ENCODE results near the gene NME5. TPM values are rescaled to one million over a fixed set of nuclear protein-coding genes. Genes with fewer than 3 reads are reported as not detected.

Gene NME5
- total RNA-seq, 1 experiment from 2014 or later: 1.9 TPM

DNA sequence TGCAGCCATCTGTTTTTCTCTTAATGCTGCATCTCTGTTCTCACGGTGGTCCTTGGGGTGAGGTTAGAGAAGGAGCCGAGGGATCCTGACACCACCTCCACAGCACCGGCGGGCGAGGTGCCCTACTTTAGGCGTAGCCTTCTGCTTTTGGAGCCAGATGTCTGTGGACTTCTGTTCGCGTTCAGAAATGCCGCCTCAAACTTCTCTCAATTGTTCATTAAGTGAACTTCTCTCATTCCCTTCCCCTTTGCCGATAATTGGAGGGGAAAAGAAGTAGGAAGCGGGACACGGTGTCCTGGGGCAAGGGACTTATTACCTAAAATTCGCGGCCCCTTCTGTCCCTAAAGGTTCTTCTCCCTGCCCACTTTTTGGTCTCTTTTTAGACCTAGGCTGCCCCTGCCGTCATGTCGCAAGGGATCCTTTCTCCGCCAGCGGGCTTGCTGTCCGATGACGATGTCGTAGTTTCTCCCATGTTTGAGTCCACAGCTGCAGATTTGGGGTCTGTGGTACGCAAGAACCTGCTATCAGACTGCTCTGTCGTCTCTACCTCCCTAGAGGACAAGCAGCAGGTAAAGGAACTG lies 40.1 kb upstream of the NME5 start:
- Histone ChIP-seq H3K4me1 (replicated peaks; ENCODE audit: insufficient read depth) (peaks cover 19% of the 10 kb centered on the region), H4K20me1 (ENCODE audit: insufficient read depth) (peaks cover 17% of the 10 kb centered on the region; the same call in 1 of the 2 replicates), H3K4me3 (peak overlapping the region; percentile 83), H3K4me2 (peak overlapping the region; percentile 85), H3K79me2 (ENCODE audit: low read depth) (peaks cover 57% of the 10 kb centered on the region), H3K9me2 (ENCODE audit: insufficient read depth) (no peaks in the 10 kb centered on the region), H3K36me3 (ENCODE audit: low read depth) (peaks cover 17% of the 10 kb centered on the region; the same call in 1 of the 2 replicates), H3K27ac (no peak overlapping the region), H2AFZ (peak overlapping the region; percentile 98), H3K9me3 (ENCODE audit: insufficient read depth, low read depth) (no peaks in the 10 kb centered on the region), H3K27me3 (ENCODE audit: insufficient read depth, low read depth) (no peaks in the 10 kb centered on the region), H3F3A (ENCODE audit: insufficient read depth, low read depth) (no peaks in the 10 kb centered on the region)
- TF ChIP-seq, protein P1, sequence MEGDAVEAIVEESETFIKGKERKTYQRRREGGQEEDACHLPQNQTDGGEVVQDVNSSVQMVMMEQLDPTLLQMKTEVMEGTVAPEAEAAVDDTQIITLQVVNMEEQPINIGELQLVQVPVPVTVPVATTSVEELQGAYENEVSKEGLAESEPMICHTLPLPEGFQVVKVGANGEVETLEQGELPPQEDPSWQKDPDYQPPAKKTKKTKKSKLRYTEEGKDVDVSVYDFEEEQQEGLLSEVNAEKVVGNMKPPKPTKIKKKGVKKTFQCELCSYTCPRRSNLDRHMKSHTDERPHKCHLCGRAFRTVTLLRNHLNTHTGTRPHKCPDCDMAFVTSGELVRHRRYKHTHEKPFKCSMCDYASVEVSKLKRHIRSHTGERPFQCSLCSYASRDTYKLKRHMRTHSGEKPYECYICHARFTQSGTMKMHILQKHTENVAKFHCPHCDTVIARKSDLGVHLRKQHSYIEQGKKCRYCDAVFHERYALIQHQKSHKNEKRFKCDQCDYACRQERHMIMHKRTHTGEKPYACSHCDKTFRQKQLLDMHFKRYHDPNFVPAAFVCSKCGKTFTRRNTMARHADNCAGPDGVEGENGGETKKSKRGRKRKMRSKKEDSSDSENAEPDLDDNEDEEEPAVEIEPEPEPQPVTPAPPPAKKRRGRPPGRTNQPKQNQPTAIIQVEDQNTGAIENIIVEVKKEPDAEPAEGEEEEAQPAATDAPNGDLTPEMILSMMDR (conservative IDR thresholded peaks at IDR 0.05): no peak
- TF ChIP-seq EZH2 (IDR thresholded peaks at IDR 0.05; ENCODE audit: low read depth): no peak
- ChIA-PET POLR2A (ENCODE audit: unreplicated experiment) (interaction anchor here (0.5 to 0.9 kb wide), 4 partner anchors 34 to 921 kb away, joined by 3 to 4 read pairs (median 4); partner anchors contain the start of gene CDC25C), CTCF (interaction anchor here (0.6 to 1.0 kb wide), 2 partner anchors 173 to 1419 kb away, joined by 3 to 10 read pairs; no protein-coding TSS in a partner anchor)
- peak in 1 of 2 experiments; percentile 15 for DNase-seq
- intact Hi-C loops (cut with micrococcal nuclease; ENCODE audit: unreplicated experiment): loop anchor here (2.0 kb wide), 1 partner anchor 33 kb away; the partner anchor contains the start of gene CDC23
- TSS peak; percentile 66 for BruUV-seq (replicated peaks)

GRCh38 chr5:138178516-138179276 lies 39.5 kb upstream of the NME5 start, which contains the start of the genes BRD8 and KIF20A:
BRD8 (minus strand) TSS chr5:138178630; CDS start chr5:138178614, 16 bp downstream.
KIF20A (plus strand) TSS chr5:138179112; CDS start chr5:138179681, 569 bp downstream.
- intact Hi-C loops (cut with micrococcal nuclease; ENCODE audit: unreplicated experiment): loop anchor here (2.0 kb wide), 1 partner anchor 34 kb away; the partner anchor contains the start of gene CDC23
- peak within 1 kb of the TSS; percentile 83 for H3K4me3 ChIP-seq
- H3K4me2 ChIP-seq: peak within 1 kb of the TSS; percentile 85
- H3K9me2 ChIP-seq (ENCODE audit: insufficient read depth): no peaks in the 10 kb centered on the region
- ChIA-PET CTCF (interaction anchor here (1.0 kb wide), 1 partner anchor 173 kb away, joined by 3 read pairs; no protein-coding TSS in a partner anchor), POLR2A (ENCODE audit: unreplicated experiment) (interaction anchor here (0.5 to 0.9 kb wide), 5 partner anchors 35 to 922 kb away, joined by 3 to 8 read pairs (median 4); partner anchors contain the start of gene CDC25C)
- H2AFZ ChIP-seq: peak within 1 kb of the TSS; percentile 98
- peaks cover 22% of the 10 kb centered on the region; the same call in 1 of the 2 replicates for H4K20me1 ChIP-seq (ENCODE audit: insufficient read depth)
- H3K27ac ChIP-seq: peak within 1 kb of the TSS; percentile 45
- H3K36me3 ChIP-seq (ENCODE audit: low read depth): peaks cover 21% of the 10 kb centered on the region; the same call in 1 of the 2 replicates
- H3K4me1 ChIP-seq (replicated peaks; ENCODE audit: insufficient read depth): peaks cover 19% of the 10 kb centered on the region
- DNase-seq: peak; percentile 91 to 94
- H3F3A ChIP-seq (ENCODE audit: insufficient read depth, low read depth): no peaks in the 10 kb centered on the region
- TF ChIP-seq, protein P1 (conservative IDR thresholded peaks at IDR 0.05): no peak
- no peak for TF ChIP-seq EZH2 (IDR thresholded peaks at IDR 0.05; ENCODE audit: low read depth)
- no peaks in the 10 kb centered on the region for H3K9me3 ChIP-seq (ENCODE audit: insufficient read depth, low read depth)
- no TSS peak for BruUV-seq (replicated peaks)
- H3K79me2 ChIP-seq (ENCODE audit: low read depth): peaks cover 63% of the 10 kb centered on the region
- H3K27me3 ChIP-seq (ENCODE audit: insufficient read depth, low read depth): no peaks in the 10 kb centered on the region

DNA sequence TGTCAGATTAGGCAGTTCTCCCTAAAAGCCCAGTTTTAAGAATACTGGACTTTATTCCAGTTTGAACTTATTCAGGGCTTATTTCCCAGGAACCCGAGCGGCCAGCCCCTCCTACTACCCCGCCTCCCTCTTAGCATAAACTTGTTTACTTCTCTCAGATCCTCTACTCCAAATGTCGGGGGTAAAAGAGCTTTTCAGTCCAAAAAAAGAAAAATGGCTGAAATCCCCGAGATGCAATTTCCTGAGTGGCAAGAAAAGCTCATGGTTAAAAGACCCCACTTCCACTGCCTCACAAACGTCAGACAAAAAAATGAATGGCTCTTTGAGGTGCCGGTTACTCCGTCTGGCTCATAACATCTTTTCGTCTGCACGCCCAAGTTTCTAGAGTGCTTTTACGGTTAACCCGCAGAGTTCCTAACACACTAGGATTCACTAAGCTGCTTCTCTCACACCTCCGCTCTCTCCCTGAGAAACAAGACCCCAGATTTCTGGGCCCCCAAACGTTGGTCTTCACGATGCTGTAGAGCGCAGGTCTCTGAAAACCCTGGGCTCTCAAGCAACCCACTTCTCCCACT lies 38.8 kb upstream of the NME5 start:
- Histone ChIP-seq H3K9me2 (ENCODE audit: insufficient read depth) (no peaks in the 10 kb centered on the region), H3F3A (ENCODE audit: insufficient read depth, low read depth) (no peaks in the 10 kb centered on the region), H3K36me3 (ENCODE audit: low read depth) (peaks cover 28% of the 10 kb centered on the region), H3K27ac (peak overlapping the region; percentile 45), H3K9me3 (ENCODE audit: insufficient read depth, low read depth) (no peaks in the 10 kb centered on the region), H3K27me3 (ENCODE audit: insufficient read depth, low read depth) (no peaks in the 10 kb centered on the region), H3K4me2 (peak overlapping the region; percentile 85), H2AFZ (peak overlapping the region; percentile 98), H3K4me1 (replicated peaks; ENCODE audit: insufficient read depth) (peaks cover 19% of the 10 kb centered on the region), H3K4me3 (peak overlapping the region; percentile 83), H4K20me1 (ENCODE audit: insufficient read depth) (peaks cover 29% of the 10 kb centered on the region), H3K79me2 (ENCODE audit: low read depth) (peaks cover 68% of the 10 kb centered on the region)
- DNase-seq: peak in 1 of 2 experiments; percentile 21
- intact Hi-C loops (cut with micrococcal nuclease; ENCODE audit: unreplicated experiment): loop anchor here (2.0 kb wide), 1 partner anchor 35 kb away; the partner anchor contains the start of gene CDC23
- POLR2A ChIA-PET (ENCODE audit: unreplicated experiment): interaction anchor here (0.6 to 0.7 kb wide), 3 partner anchors 18 to 175 kb away, joined by 3 to 4 read pairs (median 4); no protein-coding TSS in a partner anchor
- BruUV-seq (replicated peaks): TSS peak; percentile 69
- TF ChIP-seq, protein P1 (conservative IDR thresholded peaks at IDR 0.05): no peak
- TF ChIP-seq EZH2 (IDR thresholded peaks at IDR 0.05; ENCODE audit: low read depth): no peak
- CTCF ChIA-PET: interaction anchor here (0.7 to 1.0 kb wide), 2 partner anchors 174 to 176 kb away, joined by 3 to 4 read pairs; no protein-coding TSS in a partner anchor

Measured in PC-9 (cell line).